ENCODE data around the gene GALNT18. TPM values are rescaled to one million over a fixed set of nuclear protein-coding genes. Genes with fewer than 3 reads are reported as not detected.

GALNT18 gene
- total RNA-seq, 2 donors from 2014 or later, result 28.2 to 57.8 TPM

- TF ChIP-seq, protein P1, sequence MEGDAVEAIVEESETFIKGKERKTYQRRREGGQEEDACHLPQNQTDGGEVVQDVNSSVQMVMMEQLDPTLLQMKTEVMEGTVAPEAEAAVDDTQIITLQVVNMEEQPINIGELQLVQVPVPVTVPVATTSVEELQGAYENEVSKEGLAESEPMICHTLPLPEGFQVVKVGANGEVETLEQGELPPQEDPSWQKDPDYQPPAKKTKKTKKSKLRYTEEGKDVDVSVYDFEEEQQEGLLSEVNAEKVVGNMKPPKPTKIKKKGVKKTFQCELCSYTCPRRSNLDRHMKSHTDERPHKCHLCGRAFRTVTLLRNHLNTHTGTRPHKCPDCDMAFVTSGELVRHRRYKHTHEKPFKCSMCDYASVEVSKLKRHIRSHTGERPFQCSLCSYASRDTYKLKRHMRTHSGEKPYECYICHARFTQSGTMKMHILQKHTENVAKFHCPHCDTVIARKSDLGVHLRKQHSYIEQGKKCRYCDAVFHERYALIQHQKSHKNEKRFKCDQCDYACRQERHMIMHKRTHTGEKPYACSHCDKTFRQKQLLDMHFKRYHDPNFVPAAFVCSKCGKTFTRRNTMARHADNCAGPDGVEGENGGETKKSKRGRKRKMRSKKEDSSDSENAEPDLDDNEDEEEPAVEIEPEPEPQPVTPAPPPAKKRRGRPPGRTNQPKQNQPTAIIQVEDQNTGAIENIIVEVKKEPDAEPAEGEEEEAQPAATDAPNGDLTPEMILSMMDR (IDR thresholded peaks at IDR 0.05), result no peak
- Histone ChIP-seq H3K36me3 (no peaks in the 10 kb centered on the region), H3K27me3 (replicated peaks; ENCODE audit: insufficient read depth) (no peaks in the 10 kb centered on the region), H3K9me3 (no peaks in the 10 kb centered on the region), H3K4me3 (no peak overlapping the region), H3K27ac (no peak overlapping the region), H3K4me1 (ENCODE audit: control insufficient read depth in 1 of 2, low read depth in 2 of 2) (peaks cover 16 to 26% of the 10 kb centered on the region in 2 donors)
- ATAC-seq (ENCODE audit: insufficient number of reproducible peaks, low FRiP score, low read depth) (no peak), DNase-seq (ENCODE audit: low spot score) (no peak)
Measured at GRCh38 chr11:11592146-11592684, 29.6 kb downstream of the GALNT18 start.

- Histone ChIP-seq H3K27me3 (replicated peaks; ENCODE audit: insufficient read depth) (no peaks in the 10 kb centered on the region), H3K4me3 (no peak overlapping the region), H3K36me3 (no peaks in the 10 kb centered on the region), H3K27ac (peak overlapping the region; percentile 60 to 77), H3K9me3 (no peaks in the 10 kb centered on the region), H3K4me1 (ENCODE audit: control insufficient read depth in 1 of 2, low read depth in 2 of 2) (peaks cover 25 to 50% of the 10 kb centered on the region in 2 donors)
- no peak for DNase-seq (ENCODE audit: low spot score)
- no peak for ATAC-seq (ENCODE audit: insufficient number of reproducible peaks, low FRiP score, low read depth)
- TF ChIP-seq, protein P1 (IDR thresholded peaks at IDR 0.05), result no peak
Measured at GRCh38 chr11:11589437-11589836, 32.4 kb downstream of the GALNT18 start.

- TF ChIP-seq, protein P1 (IDR thresholded peaks at IDR 0.05), result no peak
- H3K36me3 ChIP-seq, result no peaks in the 10 kb centered on the region
- H3K4me3 ChIP-seq, result no peak overlapping the region
- ATAC-seq (ENCODE audit: insufficient number of reproducible peaks, low FRiP score, low read depth), result no peak
- no peaks in the 10 kb centered on the region for H3K27me3 ChIP-seq (replicated peaks; ENCODE audit: insufficient read depth)
- DNase-seq (ENCODE audit: low spot score), result no peak
- H3K9me3 ChIP-seq, result no peaks in the 10 kb centered on the region
- peak overlapping the region; percentile 60 to 77 for H3K27ac ChIP-seq
- peaks cover 28 to 56% of the 10 kb centered on the region in 2 donors for H3K4me1 ChIP-seq (ENCODE audit: control insufficient read depth in 1 of 2, low read depth in 2 of 2)
Measured at GRCh38 chr11:11588891-11589290, 32.9 kb downstream of the GALNT18 start.

GRCh38 chr11:11588243-11588642 lies 33.6 kb downstream of the GALNT18 start:
- TF ChIP-seq, protein P1 (IDR thresholded peaks at IDR 0.05), result no peak
- ATAC-seq (ENCODE audit: insufficient number of reproducible peaks, low FRiP score, low read depth) (no peak), DNase-seq (ENCODE audit: low spot score) (no peak)
- Histone ChIP-seq H3K9me3 (no peaks in the 10 kb centered on the region), H3K27me3 (replicated peaks; ENCODE audit: insufficient read depth) (no peaks in the 10 kb centered on the region), H3K4me1 (ENCODE audit: control insufficient read depth in 1 of 2, low read depth in 2 of 2) (peaks cover 29 to 60% of the 10 kb centered on the region in 2 donors), H3K36me3 (no peaks in the 10 kb centered on the region), H3K4me3 (no peak overlapping the region), H3K27ac (peak overlapping the region; percentile 60 to 77)

GRCh38 chr11:11587122-11587521 lies 34.7 kb downstream of the GALNT18 start:
- no peaks in the 10 kb centered on the region for H3K27me3 ChIP-seq (replicated peaks; ENCODE audit: insufficient read depth)
- H3K36me3 ChIP-seq, result no peaks in the 10 kb centered on the region
- DNase-seq (ENCODE audit: low spot score) (no peak), ATAC-seq (ENCODE audit: insufficient number of reproducible peaks, low FRiP score, low read depth) (peak; percentile 64)
- H3K4me1 ChIP-seq (ENCODE audit: control insufficient read depth in 1 of 2, low read depth in 2 of 2), result peaks cover 33 to 63% of the 10 kb centered on the region in 2 donors
- peak overlapping the region; percentile 48 for H3K4me3 ChIP-seq
- TF ChIP-seq, protein P1 (IDR thresholded peaks at IDR 0.05), result no peak
- peak overlapping the region; percentile 60 to 77 for H3K27ac ChIP-seq
- H3K9me3 ChIP-seq, result no peaks in the 10 kb centered on the region
